CD4-positive, CD25-positive, alpha-beta regulatory T cell (primary cell): Measurements from ENCODE around the gene LINS1. TPM values are rescaled to one million over a fixed set of nuclear protein-coding genes. Genes with fewer than 3 reads are reported as not detected.

Experiments
- ATAC-seq, 2 donors: fragments of 150-1000 bp; cut with Tn5 transposase; one replicate each; pipeline ENCODE4 v1.10.0; 2021; ENCODE audit warnings: low read depth in 2 of 2, moderate number of reproducible peaks in 2 of 2, moderate library complexity in 1 of 2
- DNase-seq, 3 donors: peaks; one replicate each; pipeline versions ENCODE4 v3.0.0 to v3.0.0-alpha.2; 2012 to 2022; ENCODE audit warnings: mixed read lengths in 1 of 3
- H3K27ac ChIP-seq: one replicate; pipeline ENCODE4 v1.7.0; 2013; ENCODE audit warnings: mild to moderate bottlenecking, low read length; ENCODE audit not compliant: insufficient read depth, poor library complexity, severe bottlenecking
- H3K27me3 ChIP-seq: one replicate; pipeline ENCODE4 v1.7.0; 2013; ENCODE audit warnings: low read length; ENCODE audit not compliant: control insufficient read depth, insufficient read depth
- H3K36me3 ChIP-seq: one replicate; pipeline ENCODE4 v1.7.0; 2013; ENCODE audit warnings: mild to moderate bottlenecking, low read length, moderate library complexity; ENCODE audit not compliant: control insufficient read depth, insufficient read depth
- H3K4me1 ChIP-seq: 2 replicates; pipeline ENCODE4 v1.7.0; 2013; ENCODE audit warnings: mild to moderate bottlenecking, low read length; ENCODE audit not compliant: insufficient read depth, control insufficient read depth, poor library complexity, severe bottlenecking
- H3K4me3 ChIP-seq: one replicate; pipeline ENCODE4 v1.7.0; 2013; ENCODE audit warnings: low read depth, mild to moderate bottlenecking, low read length, moderate library complexity
- H3K9me3 ChIP-seq, 2 experiments: 1 replicate in 1 of 2; 2 replicates in 1 of 2; pipeline ENCODE4 v1.7.0; 2013; ENCODE audit warnings: low read length in 2 of 2, mild to moderate bottlenecking in 1 of 2, moderate library complexity in 1 of 2; ENCODE audit not compliant: control insufficient read depth in 2 of 2
- H3K27ac Mint-ChIP-seq, 3 donors: one replicate each; pipeline ENCODE4 v1.8.0; 2020 to 2022; ENCODE audit warnings: mild to moderate bottlenecking in 3 of 3, mixed read lengths in 3 of 3, moderate library complexity in 2 of 3
- H3K27me3 Mint-ChIP-seq: one replicate; pipeline ENCODE4 v1.8.0; 2022; ENCODE audit warnings: mild to moderate bottlenecking, mixed read lengths
- H3K36me3 Mint-ChIP-seq: one replicate; pipeline ENCODE4 v1.8.0; 2020; ENCODE audit warnings: mixed read lengths
- H3K4me1 Mint-ChIP-seq, 4 donors: one replicate each; pipeline ENCODE4 v1.8.0; 2020 to 2022; ENCODE audit warnings: mixed read lengths in 4 of 4, mild to moderate bottlenecking in 1 of 4
- H3K4me3 Mint-ChIP-seq, 4 donors: one replicate each; pipeline ENCODE4 v1.8.0; 2020 to 2022; ENCODE audit warnings: mild to moderate bottlenecking in 4 of 4, mixed read lengths in 4 of 4, moderate library complexity in 3 of 4
- H3K9me3 Mint-ChIP-seq, 7 donors: one replicate each; pipeline ENCODE4 v1.8.0; 2020 to 2022; ENCODE audit warnings: mixed read lengths in 7 of 7, mild to moderate bottlenecking in 3 of 7, moderate library complexity in 2 of 7
- polyA plus RNA-seq, 4 donors: library from polyadenylated mRNA; unstranded; fragments of 300-500 nt; fragmentation: Illumina TruSeq; gene quantifications; one replicate each; pipeline ENCODE4 v1.2.3, GENCODE V29; 2021
- total RNA-seq: library from RNA; stranded (reverse); gene quantifications from one replicate; pipeline ENCODE4 v1.2.3, GENCODE V29; 2022

Gene LINS1
- total and polyA plus RNA-seq, 5 donors from 2014 or later, result 37.8 to 62.8 (median 55.8) TPM

DNA sequence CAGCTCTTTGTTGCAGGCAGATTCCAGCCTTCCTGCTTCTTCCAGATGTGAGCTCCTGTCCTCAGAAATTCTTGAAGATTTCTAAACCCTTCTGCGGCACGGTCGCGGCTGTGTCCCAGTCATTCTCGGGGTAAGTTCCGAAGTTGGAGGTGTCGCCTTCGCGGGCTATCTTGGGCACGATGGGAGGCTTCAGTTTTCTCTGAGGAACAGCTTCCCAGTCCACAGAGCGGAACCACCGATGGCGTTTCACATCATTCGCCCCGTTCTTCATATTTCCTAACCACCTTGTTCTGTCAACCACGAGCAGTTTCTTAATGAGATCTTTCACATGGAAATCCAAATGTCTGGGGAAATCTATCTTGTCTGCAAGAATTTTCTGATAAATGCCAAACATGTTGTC, 48.5 kb downstream of the LINS1 start:
- H3K4me1 Mint-ChIP-seq, result peaks cover 0 to 3% (median 0%) of the 10 kb centered on the region in 4 donors
- ATAC-seq (no peak), DNase-seq (no peak)
- H3K36me3 ChIP-seq, result no peaks in the 10 kb centered on the region
- H3K9me3 ChIP-seq, result no peaks in the 10 kb centered on the region
- H3K4me1 ChIP-seq, result no peaks in the 10 kb centered on the region
- peaks cover 7% of the 10 kb centered on the region for H3K36me3 Mint-ChIP-seq
- no peak overlapping the region for H3K4me3 ChIP-seq
- H3K4me3 Mint-ChIP-seq, result no peak overlapping the region
- H3K27ac ChIP-seq, result no peak overlapping the region
- no peaks in the 10 kb centered on the region for H3K27me3 ChIP-seq
- peaks cover 0 to 4% (median 0%) of the 10 kb centered on the region in 7 donors for H3K9me3 Mint-ChIP-seq
- H3K27me3 Mint-ChIP-seq, result no peaks in the 10 kb centered on the region
- H3K27ac Mint-ChIP-seq, result peak overlapping the region in 1 of 3 donors; percentile 23

DNA sequence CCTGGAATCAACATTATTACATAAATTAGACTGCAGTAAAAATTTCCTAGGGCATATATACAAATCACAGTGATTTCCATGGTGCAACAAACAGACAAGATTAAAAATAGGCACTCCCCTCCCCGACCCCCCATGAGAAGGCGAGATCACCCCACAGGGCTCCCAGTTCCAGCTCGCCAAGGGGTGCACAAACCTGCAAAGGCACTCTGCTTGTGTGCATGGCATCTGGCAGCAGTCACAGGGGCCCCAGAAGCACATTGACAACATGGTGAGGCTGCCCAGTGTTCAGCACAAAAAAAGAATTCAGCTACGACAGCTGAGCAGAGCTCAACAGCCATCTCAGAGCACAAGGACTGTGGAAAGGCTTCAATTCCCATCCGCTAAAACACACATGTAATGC, 54.0 kb downstream of the LINS1 start:
- Histone ChIP-seq H3K36me3 (no peaks in the 10 kb centered on the region), H3K27me3 (no peaks in the 10 kb centered on the region), H3K4me3 (no peak overlapping the region), H3K27ac (no peak overlapping the region), H3K9me3 (no peaks in the 10 kb centered on the region), H3K4me1 (peaks cover 10% of the 10 kb centered on the region)
- Mint-ChIP-seq H3K27ac (no peak overlapping the region), H3K9me3 (peaks cover 0 to 3% (median 0%) of the 10 kb centered on the region in 7 donors), H3K4me3 (no peak overlapping the region), H3K27me3 (no peaks in the 10 kb centered on the region), H3K4me1 (peaks cover 0 to 9% (median 1%) of the 10 kb centered on the region in 4 donors), H3K36me3 (peaks cover 5% of the 10 kb centered on the region)
- DNase-seq (no peak), ATAC-seq (no peak)

DNA sequence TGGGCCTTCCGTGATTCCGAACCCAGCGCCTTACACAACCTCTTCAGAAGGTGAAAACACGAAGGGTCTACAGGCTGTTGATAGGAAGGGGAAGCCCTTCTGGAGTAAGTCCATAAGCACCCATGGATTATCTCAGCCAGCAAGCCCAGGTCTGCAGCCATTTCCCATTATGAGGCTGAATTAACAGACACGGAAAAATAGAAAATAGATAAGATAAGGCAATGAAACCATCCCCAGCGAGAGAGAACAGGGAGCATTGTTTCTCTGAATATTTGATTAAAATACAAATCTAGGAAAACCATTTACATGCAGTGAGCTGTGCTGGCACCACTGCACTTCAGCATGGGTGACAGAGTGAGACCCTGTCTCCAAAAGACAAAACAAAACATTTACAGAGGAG, 57.0 kb downstream of the LINS1 start:
- no peak overlapping the region for H3K4me3 ChIP-seq
- H3K27me3 Mint-ChIP-seq, result no peaks in the 10 kb centered on the region
- no peaks in the 10 kb centered on the region for H3K36me3 Mint-ChIP-seq

DNA sequence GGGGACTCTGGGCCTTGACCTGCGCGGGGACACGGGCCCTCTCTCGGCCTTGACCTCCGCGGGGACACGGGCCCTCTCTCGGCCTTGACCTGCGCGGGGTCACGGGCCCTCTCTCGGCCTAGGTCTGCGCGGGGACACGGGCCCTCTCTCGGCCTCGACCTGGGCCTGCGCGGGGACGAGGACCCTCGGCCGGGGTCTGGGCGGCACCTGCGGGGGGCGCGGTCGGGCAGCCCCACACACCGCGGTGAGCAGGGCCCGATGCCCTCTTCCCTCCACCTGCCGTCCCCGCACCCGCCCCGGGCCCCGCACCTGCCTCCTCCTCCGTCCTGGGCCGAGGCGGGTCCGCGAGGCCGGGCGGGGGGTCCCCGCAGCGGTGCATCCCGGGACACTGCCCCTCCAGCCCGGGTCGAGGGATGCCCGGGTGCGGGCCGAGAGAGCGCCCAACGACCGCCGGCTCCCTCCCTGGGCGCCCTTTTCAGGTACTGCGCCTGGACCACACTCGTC, 57.6 kb downstream of the LINS1 start:
- no peaks in the 10 kb centered on the region for H3K36me3 ChIP-seq
- DNase-seq (no peak), ATAC-seq (no peak)
- Mint-ChIP-seq H3K4me3 (no peak overlapping the region), H3K9me3 (peaks cover 0 to 4% (median 0%) of the 10 kb centered on the region in 7 donors), H3K27ac (no peak overlapping the region), H3K4me1 (peaks cover 0 to 15% (median 0%) of the 10 kb centered on the region in 4 donors), H3K27me3 (no peaks in the 10 kb centered on the region), H3K36me3 (peaks cover 1% of the 10 kb centered on the region)
- peaks cover 10% of the 10 kb centered on the region for H3K4me1 ChIP-seq
- H3K9me3 ChIP-seq, result no peaks in the 10 kb centered on the region
- H3K27ac ChIP-seq, result no peak overlapping the region
- no peaks in the 10 kb centered on the region for H3K27me3 ChIP-seq
- no peak overlapping the region for H3K4me3 ChIP-seq

More for the DNA sequence above, 57.0 kb downstream of the LINS1 start:
- no peak for ATAC-seq
- peaks cover 0 to 4% (median 0%) of the 10 kb centered on the region in 7 donors for H3K9me3 Mint-ChIP-seq
- no peak for DNase-seq
- H3K4me3 Mint-ChIP-seq, result no peak overlapping the region
- H3K27ac Mint-ChIP-seq, result no peak overlapping the region
- peaks cover 0 to 13% (median 0%) of the 10 kb centered on the region in 4 donors for H3K4me1 Mint-ChIP-seq
- Histone ChIP-seq H3K4me1 (peaks cover 10% of the 10 kb centered on the region), H3K27me3 (no peaks in the 10 kb centered on the region), H3K36me3 (no peaks in the 10 kb centered on the region), H3K27ac (no peak overlapping the region), H3K9me3 (no peaks in the 10 kb centered on the region)

GRCh38 chr15:100542290-100542689, 59.7 kb downstream of the LINS1 start:
- Mint-ChIP-seq H3K4me3 (no peak overlapping the region), H3K36me3 (peaks cover 10% of the 10 kb centered on the region), H3K4me1 (peaks cover 0 to 15% (median 0%) of the 10 kb centered on the region in 4 donors), H3K27me3 (peaks cover 5% of the 10 kb centered on the region), H3K27ac (no peak overlapping the region), H3K9me3 (peaks cover 0 to 5% (median 0%) of the 10 kb centered on the region in 7 donors)
- Histone ChIP-seq H3K9me3 (no peaks in the 10 kb centered on the region), H3K4me3 (no peak overlapping the region), H3K27ac (no peak overlapping the region), H3K4me1 (peaks cover 10% of the 10 kb centered on the region), H3K36me3 (no peaks in the 10 kb centered on the region), H3K27me3 (no peaks in the 10 kb centered on the region)
- DNase-seq, result no peak
- ATAC-seq, result no peak

DNA sequence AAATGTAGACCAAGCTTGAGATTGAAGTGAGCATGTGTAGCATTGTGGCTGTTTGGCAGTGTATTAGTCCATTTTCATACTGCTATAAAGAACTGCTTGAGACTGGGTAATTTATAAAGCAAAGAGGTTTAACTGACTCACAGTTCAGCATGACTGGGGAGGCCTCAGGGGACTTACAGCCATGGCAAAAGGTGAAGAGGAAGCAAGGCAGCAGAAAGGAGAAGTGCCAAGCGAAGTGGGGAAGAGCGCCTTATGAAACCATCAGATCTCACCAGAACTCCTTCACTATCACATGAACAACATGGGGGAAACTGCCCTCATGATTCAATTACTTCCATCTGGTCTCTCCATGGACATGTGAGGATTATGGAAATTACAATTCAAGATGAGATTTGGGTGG, 64.7 kb downstream of the LINS1 start:
- DNase-seq (no peak), ATAC-seq (no peak)

DNA sequence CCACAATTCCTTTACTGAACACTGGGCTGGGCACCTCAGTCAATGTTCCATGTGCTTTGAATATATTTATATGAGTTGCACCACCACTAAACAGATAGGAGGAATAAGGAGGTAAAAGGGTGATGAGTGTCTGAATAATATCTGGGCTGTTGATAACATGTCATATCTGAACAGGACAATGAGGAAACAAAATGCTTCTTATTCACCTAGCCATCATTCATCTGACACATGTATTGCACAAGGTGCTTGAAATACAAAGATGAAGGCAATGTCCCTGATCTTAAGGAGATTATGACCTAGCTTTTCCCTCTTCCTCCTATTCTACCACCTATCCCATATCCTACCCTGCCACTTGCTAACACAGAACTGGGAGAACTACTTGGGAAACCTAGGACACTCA, 65.3 kb downstream of the LINS1 start:
- H3K36me3 ChIP-seq, result no peaks in the 10 kb centered on the region
- no peaks in the 10 kb centered on the region for H3K4me1 ChIP-seq
- no peaks in the 10 kb centered on the region for H3K9me3 ChIP-seq
- Mint-ChIP-seq H3K27ac (no peak overlapping the region), H3K4me1 (peaks cover 0 to 3% (median 1%) of the 10 kb centered on the region in 4 donors), H3K4me3 (no peak overlapping the region), H3K9me3 (peaks cover 0 to 6% (median 0%) of the 10 kb centered on the region in 7 donors), H3K36me3 (peaks cover 20% of the 10 kb centered on the region), H3K27me3 (peaks cover 5% of the 10 kb centered on the region)
- ATAC-seq (no peak), DNase-seq (no peak)
- H3K4me3 ChIP-seq, result no peak overlapping the region
- no peak overlapping the region for H3K27ac ChIP-seq
- no peaks in the 10 kb centered on the region for H3K27me3 ChIP-seq

More for the DNA sequence above, 64.7 kb downstream of the LINS1 start:
- Mint-ChIP-seq H3K27ac (no peak overlapping the region), H3K27me3 (peaks cover 5% of the 10 kb centered on the region), H3K4me3 (no peak overlapping the region), H3K36me3 (peaks cover 20% of the 10 kb centered on the region), H3K4me1 (peaks cover 0 to 3% (median 1%) of the 10 kb centered on the region in 4 donors), H3K9me3 (peaks cover 0 to 6% (median 0%) of the 10 kb centered on the region in 7 donors)
- Histone ChIP-seq H3K27ac (no peak overlapping the region), H3K27me3 (no peaks in the 10 kb centered on the region), H3K4me3 (no peak overlapping the region), H3K36me3 (no peaks in the 10 kb centered on the region), H3K9me3 (no peaks in the 10 kb centered on the region), H3K4me1 (no peaks in the 10 kb centered on the region)

GRCh38 chr15:100533886-100534285, 68.1 kb downstream of the LINS1 start:
- no peaks in the 10 kb centered on the region for H3K4me1 ChIP-seq
- H3K4me3 Mint-ChIP-seq, result no peak overlapping the region
- H3K4me3 ChIP-seq, result no peak overlapping the region
- H3K9me3 ChIP-seq, result no peaks in the 10 kb centered on the region
- H3K4me1 Mint-ChIP-seq, result peaks cover 0 to 3% (median 0%) of the 10 kb centered on the region in 4 donors
- peaks cover 2% of the 10 kb centered on the region for H3K27me3 Mint-ChIP-seq
- no peak overlapping the region for H3K27ac Mint-ChIP-seq
- H3K27me3 ChIP-seq, result no peaks in the 10 kb centered on the region
- H3K36me3 ChIP-seq, result no peaks in the 10 kb centered on the region
- no peak for DNase-seq
- no peak overlapping the region for H3K27ac ChIP-seq
- no peak for ATAC-seq
- H3K9me3 Mint-ChIP-seq, result peaks cover 0 to 3% (median 0%) of the 10 kb centered on the region in 7 donors
- peaks cover 14% of the 10 kb centered on the region for H3K36me3 Mint-ChIP-seq
